Erythroblast (primary cell): ENCODE data around the gene KRTAP9-1.
"Not testable (repeated sequence)": the region's sequence is repeated elsewhere in the genome, so short reads cannot be mapped to it uniquely, and the experiment has no call there.

ENCODE experiments used
- DNase-seq, 2 experiments: peaks; one replicate each; lab custom pipeline; 2025; lab: John Stamatoyannopoulos, UW
- GATA1 ChIP-seq: IDR thresholded peaks from 2 replicates; pipeline ENCODE4 v1.6.1; 2011; ENCODE audit warnings: low read depth, mild to moderate bottlenecking, control low read depth, low read length, moderate library complexity
- POLR2A ChIP-seq: IDR thresholded peaks from 2 replicates; pipeline ENCODE4 v1.6.1; 2011; ENCODE audit warnings: mild to moderate bottlenecking, low read length

Gene KRTAP9-1

GRCh38 chr17:41189837-41190318 lies at the start of gene KRTAP9-1:
Gene KRTAP9-1, plus strand, starts transcription at chr17:41189887. Its CDS starts 0 bp downstream, at chr17:41189887.
- DNase-seq = not testable (repeated sequence)

- TF ChIP-seq GATA1 (no peak), POLR2A (no peak)
- DNase-seq = no peak
Observed at GRCh38 chr17:41140360-41141131, 49.1 kb upstream of the KRTAP9-1 start, which contains the start of gene KRTAP4-6. Gene KRTAP4-6, minus strand, starts transcription at chr17:41140544. Its CDS starts 57 bp downstream, at chr17:41140487.

- TF ChIP-seq GATA1 (no peak), POLR2A (no peak)
- DNase-seq = no peak
Observed at GRCh38 chr17:41141361-41141760, 48.3 kb upstream of the KRTAP9-1 start.

- TF ChIP-seq GATA1 (no peak), POLR2A (no peak)
Observed at GRCh38 chr17:41144846-41145245, 44.8 kb upstream of the KRTAP9-1 start.

GRCh38 chr17:41145261-41145660 lies 44.4 kb upstream of the KRTAP9-1 start:
- DNase-seq = no peak
- no peak for TF ChIP-seq GATA1
- TF ChIP-seq POLR2A = no peak

More at GRCh38 chr17:41144846-41145245, 44.8 kb upstream of the KRTAP9-1 start:
- DNase-seq = no peak

GRCh38 chr17:41147531-41148204 lies 42.0 kb upstream of the KRTAP9-1 start:
- DNase-seq = no peak
- TF ChIP-seq POLR2A = no peak
- TF ChIP-seq GATA1 = no peak

- DNase-seq = not testable (repeated sequence)
Observed at GRCh38 chr17:41148971-41149651, 40.6 kb upstream of the KRTAP9-1 start.

GRCh38 chr17:41149652-41149985 lies 40.1 kb upstream of the KRTAP9-1 start, which contains the start of gene KRTAP4-5:
Gene KRTAP4-5, minus strand, starts transcription at chr17:41149825. Its CDS starts 58 bp downstream, at chr17:41149767.
- no peak for DNase-seq
- no peak for TF ChIP-seq POLR2A
- no peak for TF ChIP-seq GATA1

GRCh38 chr17:41150026-41150425 lies 39.7 kb upstream of the KRTAP9-1 start:
- TF ChIP-seq GATA1 = no peak
- TF ChIP-seq POLR2A = no peak
- no peak for DNase-seq

GRCh38 chr17:41151525-41151924 lies 38.2 kb upstream of the KRTAP9-1 start:
- TF ChIP-seq POLR2A = no peak
- TF ChIP-seq GATA1 = no peak
- no peak for DNase-seq

- peak in 1 of 2 experiments; percentile 10 for DNase-seq
- no peak for TF ChIP-seq GATA1
- no peak for TF ChIP-seq POLR2A
Observed at GRCh38 chr17:41153856-41154255, 35.8 kb upstream of the KRTAP9-1 start.

- not testable (repeated sequence) for DNase-seq
Observed at GRCh38 chr17:41160190-41160589, 29.5 kb upstream of the KRTAP9-1 start.

- DNase-seq = no peak
- no peak for TF ChIP-seq GATA1
- no peak for TF ChIP-seq POLR2A
Observed at GRCh38 chr17:41160648-41161047, 29.0 kb upstream of the KRTAP9-1 start, which contains the start of gene KRTAP4-4. Gene KRTAP4-4, minus strand, starts transcription at chr17:41160748. Its CDS starts 57 bp downstream, at chr17:41160691.

- DNase-seq = no peak
- TF ChIP-seq GATA1 (no peak), POLR2A (no peak)
Observed at GRCh38 chr17:41163828-41164227, 25.9 kb upstream of the KRTAP9-1 start.
